Retinal pigment epithelial cell (primary cell): ENCODE data around the gene FMN1.
"Not testable (repeated sequence)": the region's sequence is repeated elsewhere in the genome, so short reads cannot be mapped to it uniquely, and the experiment has no call there.

ENCODE experiments used
- DNase-seq: peaks from one replicate; pipeline ENCODE4 v3.0.0-alpha.2; 2010; ENCODE audit warnings: low read depth
- H3K4me3 ChIP-seq: 2 replicates; pipeline ENCODE4 v1.5.1; 2011; ENCODE audit warnings: mild to moderate bottlenecking, low read length, control low read depth, moderate library complexity
- TF ChIP-seq, protein P1 (sequence below): conservative IDR thresholded peaks from 2 replicates; pipeline ENCODE4 v1.5.1; 2011; ENCODE audit warnings: low read depth, low read length, control low read depth, inconsistent platforms

Gene FMN1

GRCh38 chr15:32956711-32957110 is 237.8 kb downstream of the FMN1 start:
- H3K4me3 ChIP-seq, result no peak overlapping the region
- DNase-seq, result no peak

GRCh38 chr15:32956006-32956405 is 238.5 kb downstream of the FMN1 start:
- TF ChIP-seq, protein P1, sequence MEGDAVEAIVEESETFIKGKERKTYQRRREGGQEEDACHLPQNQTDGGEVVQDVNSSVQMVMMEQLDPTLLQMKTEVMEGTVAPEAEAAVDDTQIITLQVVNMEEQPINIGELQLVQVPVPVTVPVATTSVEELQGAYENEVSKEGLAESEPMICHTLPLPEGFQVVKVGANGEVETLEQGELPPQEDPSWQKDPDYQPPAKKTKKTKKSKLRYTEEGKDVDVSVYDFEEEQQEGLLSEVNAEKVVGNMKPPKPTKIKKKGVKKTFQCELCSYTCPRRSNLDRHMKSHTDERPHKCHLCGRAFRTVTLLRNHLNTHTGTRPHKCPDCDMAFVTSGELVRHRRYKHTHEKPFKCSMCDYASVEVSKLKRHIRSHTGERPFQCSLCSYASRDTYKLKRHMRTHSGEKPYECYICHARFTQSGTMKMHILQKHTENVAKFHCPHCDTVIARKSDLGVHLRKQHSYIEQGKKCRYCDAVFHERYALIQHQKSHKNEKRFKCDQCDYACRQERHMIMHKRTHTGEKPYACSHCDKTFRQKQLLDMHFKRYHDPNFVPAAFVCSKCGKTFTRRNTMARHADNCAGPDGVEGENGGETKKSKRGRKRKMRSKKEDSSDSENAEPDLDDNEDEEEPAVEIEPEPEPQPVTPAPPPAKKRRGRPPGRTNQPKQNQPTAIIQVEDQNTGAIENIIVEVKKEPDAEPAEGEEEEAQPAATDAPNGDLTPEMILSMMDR, result peak; percentile 78
- DNase-seq, result no peak

More at GRCh38 chr15:32956711-32957110, 237.8 kb downstream of the FMN1 start:
- TF ChIP-seq, protein P1, result no peak

GRCh38 chr15:32953533-32953910 is 241.0 kb downstream of the FMN1 start:
- TF ChIP-seq, protein P1, result no peak
- no peak overlapping the region for H3K4me3 ChIP-seq
- no peak for DNase-seq

More at GRCh38 chr15:32956006-32956405, 238.5 kb downstream of the FMN1 start:
- no peak overlapping the region for H3K4me3 ChIP-seq

GRCh38 chr15:32952901-32953532 is 241.5 kb downstream of the FMN1 start:
- TF ChIP-seq, protein P1, result no peak
- H3K4me3 ChIP-seq, result no peak overlapping the region
- DNase-seq, result no peak

- TF ChIP-seq, protein P1, result no peak
- no peak for DNase-seq
- H3K4me3 ChIP-seq, result no peak overlapping the region
Measured at GRCh38 chr15:32951736-32952464, 242.6 kb downstream of the FMN1 start.

DNA sequence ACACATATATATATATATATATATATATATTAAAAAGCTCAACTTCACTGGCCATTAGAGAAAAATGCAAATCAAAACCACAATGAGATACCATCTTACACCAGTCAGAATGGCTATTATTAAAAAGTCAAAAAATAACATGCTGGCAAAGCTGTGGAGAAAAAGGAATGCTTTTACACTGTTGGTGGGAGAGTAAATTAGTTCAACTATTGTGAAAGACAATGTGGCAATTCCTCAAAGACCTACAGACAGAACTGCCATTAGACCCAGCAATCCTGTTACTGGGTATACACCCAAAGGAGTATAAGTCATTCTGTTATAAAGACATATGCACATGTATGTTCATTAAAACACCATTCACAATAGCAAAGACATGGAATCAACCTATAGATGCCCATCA is 244.5 kb downstream of the FMN1 start:
- not testable (repeated sequence) for DNase-seq, H3K4me3 ChIP-seq

GRCh38 chr15:32946210-32946609 is 248.3 kb downstream of the FMN1 start:
- DNase-seq, result no peak
- TF ChIP-seq, protein P1, result no peak
- no peak overlapping the region for H3K4me3 ChIP-seq
